NOMO-1 (cell line): ENCODE results near the gene SH3BP4.

Experiments used
- DNase-seq, 2 experiments: peaks; one replicate each; lab custom pipeline; 2025; ENCODE audit not compliant: unreplicated experiment in 2 of 2; lab: John Stamatoyannopoulos, UW

SH3BP4 gene

GRCh38 chr2:234964631-234965461 lies 13.0 kb downstream of the SH3BP4 start:
- no peak for DNase-seq

- peak in 1 of 2 experiments; percentile 13 for DNase-seq
These were observed 14.5 kb downstream of the SH3BP4 start for GRCh38 chr2:234966340-234966739.

- no peak for DNase-seq
These were observed 15.5 kb downstream of the SH3BP4 start for GRCh38 chr2:234967201-234967869.

GRCh38 chr2:234967870-234968208 lies 16.0 kb downstream of the SH3BP4 start:
- no peak for DNase-seq

DNA sequence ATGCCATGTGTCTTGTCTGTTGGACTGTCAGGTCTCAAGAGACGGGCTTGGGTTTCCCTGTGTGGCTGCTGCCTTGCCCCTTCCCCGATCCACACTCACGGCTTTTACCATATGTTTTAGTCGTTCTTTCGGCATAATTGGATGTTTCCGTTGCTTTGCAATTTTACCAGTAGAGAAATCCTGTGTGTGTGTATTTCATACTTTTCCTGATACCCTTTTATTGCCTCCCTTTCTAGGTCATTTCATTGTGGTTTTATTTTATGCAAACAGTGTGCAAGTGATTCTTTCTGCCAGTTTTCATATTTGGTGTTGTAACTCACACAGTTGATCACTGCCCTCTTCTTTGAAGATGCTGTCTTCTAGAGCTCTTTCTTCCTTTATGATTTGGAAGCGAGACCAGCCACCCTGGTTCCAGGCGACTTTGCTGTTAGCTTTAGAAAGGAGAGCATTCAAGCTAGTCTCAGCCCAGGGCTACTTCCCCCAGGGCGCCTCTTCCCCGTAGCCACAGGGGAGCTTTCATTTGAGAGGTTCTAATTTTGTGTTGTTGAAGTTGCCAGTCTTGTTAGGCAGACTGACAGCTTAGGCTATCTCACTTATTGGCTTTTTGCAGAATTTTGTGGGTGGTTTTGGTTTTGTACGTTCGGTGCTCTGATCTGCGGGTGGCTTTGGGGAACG lies 17.0 kb downstream of the SH3BP4 start:
- peak; percentile 9 to 56 for DNase-seq

- no peak for DNase-seq
These were observed 17.7 kb downstream of the SH3BP4 start for GRCh38 chr2:234969306-234970098.

GRCh38 chr2:234970099-234970440 lies 18.3 kb downstream of the SH3BP4 start:
- DNase-seq = no peak

GRCh38 chr2:234970477-234970882 lies 18.7 kb downstream of the SH3BP4 start:
- DNase-seq = no peak

DNA sequence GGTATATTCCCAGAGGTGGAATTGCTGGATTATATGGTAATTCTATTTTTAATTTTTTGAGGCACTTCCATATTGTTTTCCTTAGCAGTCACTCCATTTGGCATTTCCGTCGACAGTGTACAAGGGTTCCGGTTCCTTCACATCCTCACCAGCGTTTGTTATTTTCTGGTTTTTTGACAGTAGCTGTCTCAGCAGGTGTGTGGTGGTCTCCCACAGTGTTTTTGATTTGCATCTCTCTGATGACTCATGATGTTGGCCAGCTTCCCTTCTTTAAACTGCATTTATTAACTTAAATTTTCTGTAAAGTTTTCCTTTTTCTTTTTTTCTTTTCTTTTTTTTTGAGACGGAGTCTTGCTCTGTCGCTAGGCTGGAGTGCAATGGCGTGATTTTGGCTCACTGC lies 19.7 kb downstream of the SH3BP4 start:
- DNase-seq = no peak

DNA sequence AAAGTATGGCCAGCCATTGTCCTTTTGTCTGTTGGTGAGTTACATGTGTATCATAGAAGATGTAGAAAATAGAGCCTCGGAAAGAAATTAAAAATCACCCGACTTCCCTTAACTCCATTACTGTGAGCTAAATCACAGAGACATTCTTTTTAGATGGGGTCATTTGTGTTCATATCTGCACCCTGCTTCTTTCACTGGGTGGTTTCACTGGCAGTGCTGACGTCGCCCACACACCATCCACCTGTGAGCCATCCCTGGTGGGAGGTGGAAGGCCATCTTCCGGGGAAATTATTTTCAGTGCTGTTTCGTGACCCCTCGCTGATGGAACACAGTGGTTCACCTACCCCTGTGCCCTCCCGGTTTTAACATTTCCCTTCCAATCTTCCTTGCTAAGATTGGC lies 21.2 kb downstream of the SH3BP4 start:
- DNase-seq = no peak

- no peak for DNase-seq
These were observed 22.9 kb downstream of the SH3BP4 start for GRCh38 chr2:234974501-234975385.

DNA sequence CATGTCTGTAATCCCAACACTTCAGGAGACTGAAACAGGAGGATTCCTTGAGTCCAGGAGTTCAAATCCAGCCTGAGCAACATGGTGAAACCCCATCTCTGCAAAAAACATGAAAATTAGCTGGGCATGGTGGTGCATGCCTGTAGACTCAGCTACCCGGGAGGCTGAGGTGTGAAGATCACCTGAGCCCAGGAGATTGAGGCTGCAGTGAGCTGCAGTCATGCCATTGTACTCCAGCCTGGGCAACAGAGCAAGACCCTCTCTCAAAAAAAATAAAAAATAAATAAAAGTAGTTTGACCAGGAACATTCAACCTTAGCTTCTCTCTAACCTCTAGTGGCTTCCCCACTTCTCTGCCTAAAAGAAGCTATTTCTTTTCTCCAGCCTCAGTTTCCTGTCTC lies 23.8 kb downstream of the SH3BP4 start:
- no peak for DNase-seq

GRCh38 chr2:234976479-234977227 lies 24.8 kb downstream of the SH3BP4 start:
- no peak for DNase-seq

DNA sequence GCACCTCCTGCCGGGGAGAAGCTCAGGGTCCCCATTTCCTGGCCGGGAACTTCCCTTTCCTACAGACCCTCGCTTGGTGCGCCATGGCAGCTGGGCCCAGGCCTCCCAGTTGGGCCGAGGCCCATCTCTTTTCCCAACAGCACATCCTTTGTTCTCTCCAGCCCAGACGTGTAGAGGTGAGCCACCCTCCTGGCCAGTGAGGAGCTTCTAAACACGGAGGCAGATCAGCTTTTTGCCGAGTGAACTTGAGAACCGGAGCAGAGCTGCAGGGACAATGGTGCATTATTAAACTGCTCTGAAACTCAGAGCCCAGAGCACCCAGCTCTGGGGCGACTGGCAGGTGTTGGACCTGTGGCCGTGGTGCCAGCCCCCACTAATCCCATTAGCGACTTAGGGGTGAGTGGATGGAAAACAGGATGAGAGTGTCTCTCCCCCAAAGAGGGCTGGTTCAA lies 25.4 kb downstream of the SH3BP4 start:
- no peak for DNase-seq

DNA sequence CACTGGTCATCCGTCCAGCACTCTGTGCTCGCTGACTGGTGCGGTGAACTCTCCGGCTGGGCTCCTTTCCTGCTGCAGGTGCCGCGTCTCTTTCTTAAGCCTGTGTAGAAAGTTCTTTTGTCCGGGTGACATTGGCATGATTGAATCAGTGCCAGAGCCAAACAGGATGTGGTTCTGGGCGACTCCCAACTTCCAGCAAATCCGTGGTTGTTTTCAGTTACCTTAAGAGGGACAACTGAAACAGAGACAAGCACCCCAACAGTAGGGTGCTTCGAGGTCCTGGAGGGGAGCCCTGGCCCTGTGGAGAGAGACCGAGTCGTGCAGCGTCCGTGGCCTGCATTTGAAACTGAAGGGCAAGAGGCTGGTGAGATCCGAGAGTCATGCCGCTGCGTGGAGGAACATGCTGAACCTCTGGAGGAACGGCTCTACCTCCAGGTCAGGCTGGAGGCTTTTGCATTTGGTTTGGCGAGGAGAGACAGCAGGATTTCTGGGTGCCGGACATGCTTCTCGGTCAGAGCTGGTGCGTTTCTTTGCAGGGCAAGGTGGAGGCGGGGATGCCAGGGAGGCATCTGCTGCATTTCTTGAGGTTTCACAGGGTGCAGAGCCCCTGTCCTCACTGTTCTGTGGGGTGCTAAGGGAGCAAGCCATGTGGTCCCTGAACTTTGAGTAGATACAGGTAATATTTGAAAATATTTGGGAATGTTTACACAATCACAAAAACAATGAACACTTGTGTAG lies 26.8 kb downstream of the SH3BP4 start:
- no peak for DNase-seq

DNA sequence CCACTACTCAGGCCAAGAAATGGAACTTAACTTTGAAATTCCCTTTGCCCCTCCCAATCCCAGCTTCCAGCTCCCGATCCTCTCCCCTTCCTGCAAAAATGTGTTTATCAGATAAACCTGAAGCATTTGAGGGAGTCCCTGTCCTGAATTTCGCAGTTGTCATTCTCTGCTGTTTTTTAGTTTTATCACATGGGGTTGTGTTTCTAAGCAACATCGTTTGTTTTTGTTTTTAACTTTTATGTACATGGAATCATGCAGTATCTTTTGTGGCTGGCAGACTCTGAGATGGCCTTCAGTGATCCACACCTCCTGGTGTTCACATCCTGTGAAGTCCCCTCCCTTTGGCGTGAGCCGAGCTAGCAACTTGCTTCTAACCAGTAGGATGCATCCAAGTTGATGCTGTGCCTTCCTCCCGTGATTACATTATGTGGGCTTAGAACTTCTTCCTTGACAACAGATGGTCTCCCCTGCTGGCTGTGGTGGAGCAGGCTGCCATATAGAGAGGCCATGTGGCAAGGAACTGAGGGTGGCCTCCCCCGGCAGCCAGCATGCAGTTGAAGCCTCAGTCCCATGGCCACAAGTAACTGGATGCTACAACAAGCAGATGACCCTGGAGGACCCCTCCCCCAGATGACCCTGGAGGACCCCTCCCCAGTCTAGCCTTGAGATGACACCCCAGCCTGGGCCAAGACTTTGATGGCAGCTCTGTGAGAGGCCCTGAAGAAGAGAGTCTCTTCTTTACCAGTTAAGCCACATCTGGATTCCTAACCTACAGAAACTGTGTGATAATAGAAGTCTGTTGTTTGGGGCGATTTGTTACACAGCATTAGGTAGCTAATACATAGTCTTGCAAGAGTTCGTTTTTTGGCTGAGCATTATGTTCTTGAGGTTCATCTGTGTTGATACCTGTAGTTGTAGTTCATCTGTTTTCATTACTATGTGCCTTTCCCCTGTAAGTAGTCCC lies 27.7 kb downstream of the SH3BP4 start:
- DNase-seq = no peak

DNA sequence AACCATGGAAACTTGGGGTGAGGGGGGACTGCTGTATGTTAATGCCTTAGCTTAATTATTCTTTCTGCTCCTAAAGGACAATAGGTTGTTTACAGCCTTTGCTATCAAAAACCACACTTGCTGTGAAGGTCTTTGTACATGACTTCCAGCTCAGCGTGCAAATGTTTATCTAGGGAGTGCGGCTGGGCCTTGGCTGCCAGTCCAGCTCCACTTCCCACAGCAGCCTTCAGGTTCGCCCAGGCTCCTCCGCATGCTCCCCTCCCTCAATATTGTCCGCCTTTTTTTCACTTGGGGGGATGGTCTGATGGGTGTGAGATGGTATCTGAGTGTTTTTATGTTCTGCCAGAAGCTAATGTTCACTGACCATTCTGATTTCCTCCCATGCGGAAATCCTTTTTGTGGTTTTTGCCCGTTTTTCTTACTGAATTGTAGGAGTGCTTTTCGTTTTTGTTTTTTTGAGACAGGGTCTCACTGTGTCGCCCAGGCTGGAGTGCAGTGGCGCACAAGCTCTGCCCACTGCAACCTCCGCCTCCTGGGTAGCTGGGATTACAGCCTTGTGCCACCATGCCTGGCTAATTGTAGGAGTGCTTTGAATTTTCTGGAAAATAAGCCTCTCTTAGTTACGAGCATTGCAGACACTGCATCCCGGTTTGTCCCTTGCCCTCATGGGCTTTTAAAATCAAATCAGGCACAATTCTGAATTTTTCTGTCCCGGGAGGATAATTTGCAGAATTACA lies 28.8 kb downstream of the SH3BP4 start:
- no peak for DNase-seq
